Endothelial cell of coronary artery (primary cell): ENCODE results near the gene MNDA. TPM values are rescaled to one million over a fixed set of nuclear protein-coding genes. Genes with fewer than 3 reads are reported as not detected.

Source experiments
- total RNA-seq: library from RNA; depleted of rRNA; stranded (reverse); fragments of >200 nt; gene quantifications from 2 replicates; pipeline ENCODE4 v1.2.3, GENCODE V29; 2014

MNDA gene
- total RNA-seq: not detected in 2 replicates

GRCh38 chr1:158830904-158831507, at the start of gene MNDA:
Gene MNDA (plus strand): TSS chr1:158831351. CDS start chr1:158842154, 10,803 bp downstream.

Other genes with a start within 250 kb of the MNDA start
- not detected in 2 replicates for gene OR10Z1, start 226.1 kb upstream of the MNDA start, total RNA-seq
- gene SPTA1, start 144.6 kb upstream of the MNDA start, total RNA-seq: under 0.01 and 0.90 TPM in 2 replicates
- gene OR6K2, start 130.7 kb upstream of the MNDA start, total RNA-seq: not detected in 2 replicates
- gene OR6K3, start 110.6 kb upstream of the MNDA start, total RNA-seq: not detected in 2 replicates
- not detected in 2 replicates for gene OR6K6, start 76.6 kb upstream of the MNDA start, total RNA-seq
- gene OR6N1, start 59.2 kb upstream of the MNDA start, total RNA-seq: not detected in 2 replicates
- not detected in 2 replicates for gene OR6N2, start 50.1 kb upstream of the MNDA start, total RNA-seq
- not detected in 2 replicates for gene PYHIN1, start 100.2 kb downstream of the MNDA start, total RNA-seq
- 68.2 and 97.6 TPM in 2 replicates for gene IFI16, start 178.6 kb downstream of the MNDA start, total RNA-seq
- under 0.01 TPM in 1 of 2 replicates, not detected in the other for gene AIM2, start 245.4 kb downstream of the MNDA start, total RNA-seq